Skeletal muscle cell (primary cell): ENCODE measurements around the gene AUTS2.

Source experiments
- DNase-seq: peaks from one replicate; pipeline ENCODE4 v3.0.0-alpha.2; 2010; ENCODE audit warnings: low read depth
- H3K4me3 ChIP-seq: 2 replicates; pipeline ENCODE4 v1.5.1; 2011; ENCODE audit warnings: low read depth, mild to moderate bottlenecking, control low read depth, low read length, moderate library complexity

Gene AUTS2

DNA sequence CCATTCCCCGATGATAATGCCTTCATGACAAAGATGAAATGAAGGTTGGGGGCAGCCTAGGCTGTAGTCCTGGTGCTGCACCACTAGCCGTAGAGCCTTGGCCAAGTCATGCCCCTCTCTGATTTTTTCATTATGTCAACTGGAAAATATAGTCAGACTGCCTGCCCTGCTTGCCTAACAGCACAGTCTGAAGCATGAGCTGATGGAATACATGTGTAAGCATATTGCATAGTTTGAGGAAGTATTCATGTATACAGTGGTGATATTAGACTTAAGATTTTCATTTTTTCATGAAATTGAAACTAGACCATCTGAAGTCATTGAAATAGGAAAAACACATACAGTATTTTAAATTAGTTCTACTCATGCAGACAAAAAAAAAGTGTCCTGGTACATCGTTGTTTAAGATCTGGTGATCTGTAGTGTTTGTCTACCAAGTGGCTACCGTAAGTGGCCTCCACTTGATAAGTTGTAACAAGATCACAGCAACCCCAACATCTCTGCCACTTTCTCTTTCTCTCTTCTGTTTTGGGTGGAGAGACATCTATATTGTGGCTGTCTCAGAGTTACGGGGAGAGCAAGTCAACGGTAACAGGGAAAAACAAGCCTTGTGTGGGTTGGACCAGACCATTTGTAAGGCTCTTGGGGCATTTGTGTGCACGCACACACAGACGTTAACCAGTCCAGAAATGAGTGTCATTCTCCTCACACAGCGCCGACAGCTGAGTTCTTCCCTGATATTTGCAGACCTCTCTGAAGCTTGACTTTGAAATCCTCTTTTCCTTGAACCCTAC lies 817.1 kb downstream of the AUTS2 start:
- no peak overlapping the region for H3K4me3 ChIP-seq
- DNase-seq = no peak

DNA sequence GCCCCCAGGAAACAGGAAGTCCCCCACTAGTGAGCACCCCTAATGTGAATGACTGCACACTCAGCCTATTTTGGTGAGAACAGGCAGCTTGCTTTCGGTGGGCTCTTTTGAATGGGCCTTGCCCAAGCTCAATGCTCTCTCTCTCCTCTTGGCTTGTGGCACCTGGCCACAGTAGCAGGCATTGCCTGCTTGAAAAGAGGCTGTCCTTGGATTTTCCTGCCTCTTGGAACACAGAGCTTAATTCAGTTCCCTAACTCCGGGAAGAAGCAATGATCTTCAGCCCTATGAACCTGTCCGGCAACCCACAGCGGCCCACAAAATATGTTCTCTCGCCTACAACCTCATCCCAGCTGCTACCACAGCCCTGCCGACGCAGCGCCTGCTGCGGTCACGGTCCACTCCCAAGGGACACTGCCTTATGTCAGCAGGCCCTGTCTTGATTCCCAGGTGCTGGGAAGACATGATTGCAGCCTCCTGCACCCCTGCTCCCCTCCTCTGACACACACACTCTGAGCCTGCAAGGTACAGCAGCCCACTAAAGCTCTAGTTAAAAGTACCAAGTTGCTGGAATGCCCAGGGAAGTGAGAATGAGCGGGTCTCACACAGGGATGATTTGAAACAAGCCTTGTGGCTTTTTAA lies 818.2 kb downstream of the AUTS2 start:
- H3K4me3 ChIP-seq = no peak overlapping the region
- no peak for DNase-seq

DNA sequence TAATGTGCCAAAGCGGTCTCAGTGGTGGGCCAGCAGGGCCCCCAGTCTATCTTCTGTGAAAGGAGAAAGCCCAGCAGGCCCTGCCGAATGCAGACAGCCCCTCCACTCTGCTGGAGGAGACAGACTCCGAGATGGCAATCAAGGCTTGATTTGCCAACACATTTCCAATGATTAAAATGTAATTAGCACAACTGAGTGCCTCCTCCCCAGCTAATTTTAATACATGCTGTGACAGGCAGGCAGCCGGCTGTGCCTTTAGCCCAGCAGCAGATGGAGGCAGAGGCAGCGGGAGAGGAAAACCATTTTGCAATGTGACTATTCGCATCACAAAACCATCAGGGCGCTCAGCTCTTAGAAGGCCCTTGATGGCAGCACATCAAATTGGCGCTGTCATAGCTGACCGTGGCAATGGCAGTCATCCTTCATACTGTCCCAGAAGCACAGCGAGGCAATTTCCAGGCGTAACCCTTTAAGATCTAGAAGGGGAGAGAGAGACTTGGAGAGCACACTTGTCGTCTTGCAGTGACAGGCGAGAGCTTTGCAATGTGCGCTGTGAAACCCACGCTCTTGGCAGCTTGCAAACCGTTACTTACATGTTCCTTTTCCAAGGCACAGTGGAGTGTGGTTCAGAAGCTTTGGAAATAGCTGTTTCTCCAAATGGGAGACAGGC lies 818.8 kb downstream of the AUTS2 start:
- no peak for DNase-seq
- H3K4me3 ChIP-seq = no peak overlapping the region

DNA sequence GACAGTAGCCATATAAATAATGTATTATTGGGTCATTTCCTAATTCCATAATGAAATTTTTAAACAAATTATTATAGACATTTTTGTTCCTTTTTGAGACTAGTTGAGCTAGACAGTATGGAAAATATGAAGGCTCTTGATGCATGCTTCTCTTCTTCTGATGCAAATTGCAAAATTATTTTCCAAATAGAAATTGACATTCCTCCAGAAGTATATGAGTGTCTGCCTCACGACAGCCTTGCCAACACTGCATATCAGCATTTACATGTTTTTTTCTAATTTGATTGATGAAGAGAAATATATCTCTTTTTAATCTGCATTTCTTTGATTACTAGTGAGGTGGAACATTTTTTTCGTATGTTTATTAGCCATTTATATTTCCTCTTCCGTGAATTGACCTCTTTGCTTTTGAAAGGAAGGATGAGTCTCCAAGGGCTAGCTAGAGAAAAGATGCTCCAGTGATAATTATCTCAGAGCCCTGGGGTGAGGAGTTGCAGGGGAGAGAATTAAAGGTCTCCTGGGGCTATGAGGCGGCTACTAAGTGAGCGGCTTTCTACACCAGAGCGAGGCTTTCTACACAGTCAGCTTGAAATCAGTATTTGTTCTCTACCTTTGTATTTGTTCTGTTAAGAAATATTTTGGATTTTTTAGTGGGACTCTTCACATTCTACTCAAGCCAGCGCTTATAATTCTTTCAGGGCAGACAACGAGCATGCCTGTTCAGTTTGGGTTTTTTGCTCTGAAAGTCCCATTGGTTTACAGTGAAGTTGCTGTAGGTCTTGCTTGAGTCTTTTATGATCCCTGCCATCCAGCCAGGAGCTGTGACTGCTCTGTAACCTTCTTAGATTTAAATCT lies 821.5 kb downstream of the AUTS2 start:
- no peak for DNase-seq
- no peak overlapping the region for H3K4me3 ChIP-seq

DNA sequence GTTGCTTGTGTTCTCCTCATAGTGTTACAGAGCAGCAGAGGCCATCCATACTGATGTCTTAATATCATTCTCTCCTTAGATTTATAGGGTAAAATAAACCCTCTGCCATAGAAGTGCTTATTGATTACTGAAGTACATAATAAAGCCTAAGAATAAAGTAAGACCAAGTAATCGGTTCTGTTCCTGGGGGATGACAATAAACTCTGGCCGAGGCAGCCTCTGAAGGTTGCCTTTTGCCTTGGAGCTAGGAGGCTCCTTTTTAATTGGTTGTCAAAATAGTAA lies 822.0 kb downstream of the AUTS2 start:
- no peak overlapping the region for H3K4me3 ChIP-seq

DNA sequence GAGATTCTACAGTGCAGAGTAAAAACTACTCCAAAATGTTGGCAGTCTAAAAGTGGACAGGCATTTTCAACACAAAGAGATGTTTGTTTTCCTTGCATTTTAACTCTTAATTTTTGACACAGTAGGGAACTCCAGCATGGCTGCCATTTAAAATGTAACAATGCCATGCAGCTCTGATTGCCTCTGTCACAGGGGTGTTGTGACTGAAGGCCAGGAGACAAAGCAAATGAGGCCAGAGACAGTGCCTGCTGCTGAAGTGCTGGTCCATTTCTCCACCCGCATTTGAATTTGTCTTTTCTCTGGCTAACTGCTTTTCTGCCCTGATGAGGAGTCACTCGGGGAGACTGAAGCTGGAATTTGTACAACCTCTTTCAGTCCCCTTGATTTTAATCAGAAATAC lies 823.0 kb downstream of the AUTS2 start:
- no peak overlapping the region for H3K4me3 ChIP-seq
- no peak for DNase-seq

More for the DNA sequence above, 822.0 kb downstream of the AUTS2 start:
- DNase-seq = no peak

DNA sequence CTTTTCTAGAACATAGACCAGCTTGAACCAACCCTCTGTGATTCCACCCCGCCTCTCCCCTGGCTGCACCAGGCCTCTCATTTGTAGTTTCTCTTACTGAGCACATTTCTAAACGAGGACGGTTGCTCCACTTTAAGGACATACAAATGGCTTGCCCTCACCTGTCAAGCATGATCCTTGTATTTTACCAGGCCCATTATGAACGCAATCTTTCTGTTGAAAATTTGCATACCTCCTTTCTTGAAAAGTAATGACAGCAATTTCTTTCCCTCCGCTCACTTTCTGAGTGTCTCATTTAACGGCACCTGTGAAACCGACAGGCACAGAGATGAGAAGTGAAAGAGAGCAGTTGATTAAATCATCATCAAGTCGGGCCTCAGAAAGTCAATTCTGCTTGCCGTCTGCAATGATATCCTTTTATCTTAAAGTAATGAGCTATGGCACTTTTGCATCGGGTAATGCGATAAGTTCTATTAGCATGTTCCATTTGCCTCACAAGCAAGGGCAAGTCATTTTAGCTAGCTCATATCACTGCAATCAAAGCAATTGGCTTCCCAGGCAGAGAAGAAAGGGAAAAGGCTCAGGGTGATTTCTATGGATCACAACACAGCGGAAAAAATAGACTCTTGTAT lies 828.1 kb downstream of the AUTS2 start:
- H3K4me3 ChIP-seq = no peak overlapping the region

DNA sequence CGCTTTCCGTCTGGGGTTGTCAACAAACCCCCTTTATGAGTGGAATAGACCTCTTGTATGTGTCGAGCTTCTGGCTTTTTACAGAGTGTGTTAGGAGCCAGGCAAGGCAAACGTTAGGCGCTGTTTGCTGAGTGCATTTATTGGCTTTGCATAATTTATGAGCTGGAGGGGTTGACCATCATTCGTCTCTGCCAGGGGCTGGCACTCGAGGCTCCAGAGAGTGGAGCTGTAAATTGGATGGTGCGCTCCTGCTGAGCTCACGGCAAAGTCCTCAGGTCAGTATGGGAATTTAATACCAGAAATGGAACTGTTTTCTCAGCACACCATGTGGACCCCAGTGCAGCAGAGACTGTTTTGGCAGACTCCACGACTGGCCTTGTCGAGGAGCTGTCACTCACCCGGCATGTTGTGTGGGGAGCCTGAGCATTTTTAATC lies 834.3 kb downstream of the AUTS2 start:
- no peak overlapping the region for H3K4me3 ChIP-seq
- no peak for DNase-seq

More for the DNA sequence above, 828.1 kb downstream of the AUTS2 start:
- no peak for DNase-seq

DNA sequence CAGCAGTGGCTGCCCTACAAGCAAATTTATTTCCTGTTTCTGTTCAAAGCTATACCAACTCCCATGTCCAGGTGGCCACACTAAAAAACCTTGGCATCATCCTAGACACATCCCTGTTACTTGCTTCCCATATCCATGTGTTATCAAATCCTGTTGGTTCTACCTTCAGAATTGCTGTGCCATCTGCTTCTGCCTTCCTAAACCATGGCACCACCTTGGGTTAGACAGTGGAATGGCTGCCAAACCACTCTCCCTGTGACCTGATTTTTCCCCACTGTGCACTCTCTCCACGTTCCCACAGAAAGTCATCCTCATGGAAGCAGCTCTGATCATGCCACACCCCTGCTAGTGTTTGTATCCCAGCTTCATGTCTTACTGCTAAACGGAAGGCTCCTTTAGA lies 836.1 kb downstream of the AUTS2 start:
- DNase-seq = no peak

DNA sequence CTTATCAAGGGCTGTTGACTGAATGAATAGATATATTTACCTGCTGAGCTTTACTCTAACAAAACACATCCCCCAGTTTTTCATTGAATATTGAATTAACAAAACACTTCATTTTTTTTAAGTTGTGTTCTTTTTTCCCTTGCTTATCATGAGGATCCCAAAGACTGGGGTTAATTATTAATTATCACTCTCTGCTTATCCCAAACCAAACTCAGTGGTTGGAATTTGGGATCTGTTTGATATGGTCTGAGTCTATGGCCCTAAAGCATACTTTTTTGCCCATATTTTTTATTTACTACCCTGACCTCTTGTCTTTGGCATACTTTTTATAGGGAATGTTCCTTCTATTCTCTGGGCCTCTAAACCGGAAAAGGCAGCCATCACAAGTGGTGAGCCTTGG lies 836.5 kb downstream of the AUTS2 start:
- DNase-seq = no peak
- no peak overlapping the region for H3K4me3 ChIP-seq

More for the DNA sequence above, 836.1 kb downstream of the AUTS2 start:
- H3K4me3 ChIP-seq = no peak overlapping the region

DNA sequence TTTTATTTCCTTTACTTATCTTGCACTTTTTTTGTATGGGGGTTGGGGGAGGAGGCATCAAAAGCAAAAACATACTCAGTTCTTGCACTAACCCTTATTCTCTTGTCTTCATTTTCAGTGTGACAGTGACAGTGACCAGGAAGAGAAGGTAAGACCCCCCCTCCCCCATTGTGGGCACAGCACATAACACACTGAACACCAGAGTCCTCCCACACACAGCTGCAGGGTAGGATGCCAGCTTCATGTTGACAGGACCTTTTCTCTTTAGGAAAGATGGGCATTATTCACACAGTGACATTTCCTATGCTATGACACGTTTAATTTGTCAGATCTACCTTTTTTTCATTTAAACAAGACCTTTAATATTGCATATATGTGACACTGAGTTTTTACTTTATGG lies 837.4 kb downstream of the AUTS2 start:
- H3K4me3 ChIP-seq = no peak overlapping the region

DNA sequence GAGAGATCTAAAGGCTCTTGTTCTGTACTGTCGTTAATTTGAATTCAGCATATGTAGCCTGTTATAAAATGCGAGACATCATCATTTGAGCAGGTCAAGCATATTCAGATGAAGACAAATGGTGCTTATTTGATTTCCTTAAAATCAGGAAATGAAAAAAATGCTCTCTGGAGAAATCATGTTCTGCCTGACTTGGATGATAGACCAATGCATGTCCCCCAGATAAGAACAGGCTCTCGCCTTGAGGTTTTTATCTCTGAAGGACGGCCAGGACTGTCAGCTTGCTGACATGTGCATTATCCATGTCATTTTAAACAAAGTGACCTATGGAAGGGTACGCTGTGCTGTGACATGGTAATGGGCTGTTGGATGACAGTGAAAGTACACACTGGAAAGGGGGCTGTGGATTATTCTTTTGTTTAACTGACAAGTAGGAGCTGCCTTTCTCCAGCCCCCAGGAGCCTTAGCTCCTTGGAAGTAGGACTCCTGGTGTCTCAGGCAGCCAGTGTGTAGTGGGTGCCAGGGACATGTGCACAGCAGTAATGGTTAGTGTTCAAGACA lies 838.6 kb downstream of the AUTS2 start:
- no peak overlapping the region for H3K4me3 ChIP-seq
- DNase-seq = no peak

More for the DNA sequence above, 837.4 kb downstream of the AUTS2 start:
- DNase-seq = no peak

DNA sequence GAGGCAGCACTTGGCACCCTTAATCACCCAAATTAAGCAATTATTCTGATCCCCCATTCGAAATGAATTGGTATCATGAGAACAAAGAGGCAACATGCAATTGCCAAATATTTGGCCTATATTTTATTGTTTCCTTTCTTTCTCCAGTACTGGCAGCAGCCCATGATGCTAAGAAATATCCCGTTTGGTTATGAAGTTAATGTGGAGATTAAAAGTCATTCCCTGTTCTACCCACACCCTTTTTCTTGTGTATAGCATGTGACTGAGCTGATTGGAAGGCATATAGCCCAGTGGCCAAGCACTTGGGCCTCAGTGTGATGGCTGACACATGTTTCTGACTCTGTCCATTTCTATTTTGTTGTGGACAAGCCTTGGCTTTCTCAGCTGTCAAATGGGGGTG lies 841.4 kb downstream of the AUTS2 start:
- no peak for DNase-seq
- no peak overlapping the region for H3K4me3 ChIP-seq

DNA sequence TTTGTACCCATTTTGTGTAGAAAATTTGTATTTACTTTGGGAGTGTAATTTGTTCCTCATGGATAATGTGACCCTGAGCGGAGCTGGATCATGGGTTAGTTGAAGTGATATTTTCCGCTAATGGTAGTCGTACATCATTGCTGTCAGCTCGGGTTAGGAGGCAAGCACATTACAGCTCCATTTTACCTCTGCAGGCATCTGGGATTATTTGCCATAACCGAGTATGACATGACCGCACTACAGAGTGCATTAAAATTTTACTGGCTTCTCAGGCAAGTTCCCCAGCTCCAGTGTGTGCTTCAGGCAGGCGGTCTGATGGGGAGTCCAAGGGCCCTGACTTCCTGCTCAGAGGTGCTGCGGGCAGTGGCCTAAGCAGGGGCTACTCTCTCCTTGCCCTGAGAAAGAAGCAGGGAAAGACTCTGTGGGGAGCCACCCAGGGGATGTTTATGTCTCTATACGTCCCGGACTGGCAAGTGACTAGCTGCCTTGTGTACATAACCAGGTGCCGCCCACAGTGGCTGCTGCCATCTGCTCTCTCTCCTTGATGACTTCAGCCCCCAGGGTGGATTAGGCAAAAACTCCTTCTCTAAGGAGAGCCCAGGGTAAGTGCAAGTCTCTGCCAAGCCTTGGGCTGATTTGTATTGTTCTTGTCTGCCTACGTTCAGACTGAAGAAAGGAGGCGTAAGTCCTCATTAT lies 848.3 kb downstream of the AUTS2 start:
- no peak for DNase-seq
- H3K4me3 ChIP-seq = no peak overlapping the region

DNA sequence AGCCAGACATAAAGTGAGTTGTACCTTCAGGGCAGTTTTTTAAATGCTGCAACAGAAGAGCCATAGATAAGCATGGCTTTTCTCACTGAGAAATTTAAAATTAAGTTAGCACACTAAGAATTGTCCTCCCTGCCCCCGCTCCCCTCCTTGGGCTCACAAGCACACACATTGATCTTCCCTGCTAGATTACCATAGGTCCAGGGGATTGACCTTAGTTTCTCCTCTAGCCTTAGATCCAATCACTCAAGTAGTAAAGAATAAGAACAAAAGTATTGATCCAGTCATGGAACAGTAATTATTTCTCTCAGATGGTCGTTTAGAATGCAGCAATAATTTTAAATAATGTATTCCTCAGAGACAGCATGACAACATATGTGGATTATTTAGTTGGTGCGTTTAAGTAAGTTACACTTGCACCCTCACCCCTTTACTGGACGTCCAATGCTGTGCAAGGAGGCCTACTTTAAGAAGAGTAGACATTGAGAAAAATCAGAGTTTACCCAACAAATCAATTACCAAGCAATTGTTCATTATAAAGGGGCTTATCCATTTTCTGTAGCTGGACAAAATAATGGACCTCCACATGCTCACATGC lies 850.1 kb downstream of the AUTS2 start:
- no peak for DNase-seq
- H3K4me3 ChIP-seq = no peak overlapping the region

DNA sequence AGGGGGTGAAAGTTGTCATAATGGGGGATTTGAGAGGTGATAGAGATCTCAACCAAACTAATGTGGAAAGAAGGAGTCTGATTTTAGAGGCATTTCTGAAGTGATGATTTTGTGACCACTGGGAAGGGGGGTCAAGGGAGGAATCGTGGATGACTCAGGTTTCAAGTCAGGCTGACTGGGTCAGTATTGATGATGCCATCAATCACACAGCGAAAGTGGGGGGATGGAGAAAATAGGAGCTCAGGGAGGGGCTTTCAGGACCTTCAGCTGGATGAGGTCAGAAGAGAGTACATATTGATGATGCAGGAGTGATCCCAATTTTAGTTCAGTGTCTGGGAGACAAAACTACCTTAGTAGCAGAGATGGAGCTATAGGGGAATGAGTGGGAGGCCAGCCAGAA lies 852.5 kb downstream of the AUTS2 start:
- no peak overlapping the region for H3K4me3 ChIP-seq
- DNase-seq = no peak

DNA sequence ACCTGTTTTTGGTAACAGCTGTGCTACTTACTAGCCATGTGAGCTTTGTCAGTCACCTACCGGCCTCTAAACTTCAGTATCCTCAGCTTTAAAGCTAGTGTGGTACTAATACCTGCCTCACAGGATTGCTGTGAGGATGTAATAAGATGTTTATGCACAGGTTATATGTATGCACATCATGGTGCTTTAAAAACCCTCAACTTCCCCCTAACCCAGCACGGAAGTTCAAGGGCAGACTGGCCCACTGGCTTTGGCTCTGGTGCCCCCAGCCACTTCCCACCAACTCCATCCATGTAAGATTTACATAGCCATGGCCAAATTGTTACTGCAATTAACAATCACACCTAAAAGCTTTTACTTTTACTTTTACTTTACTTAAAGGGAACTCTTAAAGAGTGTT lies 857.6 kb downstream of the AUTS2 start:
- no peak overlapping the region for H3K4me3 ChIP-seq
- DNase-seq = no peak

DNA sequence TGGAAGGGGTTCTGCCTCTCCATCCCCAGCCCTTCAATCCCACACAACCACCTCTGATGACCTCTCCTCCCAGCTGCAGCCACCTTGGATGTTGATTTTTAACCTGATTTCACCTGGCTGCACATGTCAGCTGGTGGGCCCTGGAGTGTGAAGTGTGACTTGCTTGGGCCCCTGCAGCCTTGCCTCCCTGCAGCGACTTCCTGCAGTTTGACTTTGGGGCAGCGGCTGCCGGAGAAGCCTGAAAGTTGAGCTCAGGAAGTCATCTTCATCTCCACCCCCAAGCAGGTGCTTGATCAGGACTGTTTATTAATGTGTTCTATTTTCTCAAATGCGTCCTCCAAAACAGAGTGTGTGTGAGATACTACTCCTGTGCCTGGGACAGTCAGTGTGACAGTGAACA lies 858.4 kb downstream of the AUTS2 start:
- no peak for DNase-seq
- H3K4me3 ChIP-seq = no peak overlapping the region
